HG03558 (cell line): ENCODE results near the gene SYNJ2BP.

ENCODE experiments used
- ATAC-seq: cut with Tn5 transposase; IDR thresholded peaks from one replicate; pipeline ENCODE4 v1.9.1; 2021; ENCODE audit warnings: moderate number of reproducible peaks; ENCODE audit not compliant: unreplicated experiment; ENCODE audit errors: extremely low read depth

SYNJ2BP gene

DNA sequence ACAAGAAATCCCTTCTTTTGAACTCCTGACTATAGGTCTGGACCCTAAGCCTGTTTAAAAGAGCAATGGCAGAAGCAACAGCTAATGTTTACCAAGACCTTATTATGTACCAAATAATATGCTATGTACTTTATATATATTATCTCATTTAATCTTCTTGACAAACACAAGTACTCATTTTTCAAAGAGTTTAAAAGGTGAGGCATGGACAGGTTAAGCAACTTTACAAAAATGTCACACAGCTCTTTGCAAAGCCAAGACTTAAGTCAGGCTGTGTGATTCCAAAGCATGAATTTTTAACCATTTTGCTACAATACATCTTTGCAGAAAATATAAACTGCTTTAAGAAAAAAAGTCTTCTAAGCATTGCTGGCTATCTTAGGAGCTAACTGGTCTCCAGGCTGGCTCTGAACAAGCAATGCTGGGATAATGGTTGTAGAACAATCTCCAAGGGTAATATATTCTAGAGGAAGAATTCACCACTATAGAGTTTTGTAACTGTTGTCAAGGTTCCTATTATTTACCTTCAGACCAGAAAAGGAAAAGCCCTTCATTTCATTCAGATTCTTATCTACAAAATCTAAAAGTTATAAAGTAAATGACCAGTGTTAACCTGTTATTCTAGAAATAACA is 22.1 kb downstream of the SYNJ2BP start:
- ATAC-seq, result no peak

DNA sequence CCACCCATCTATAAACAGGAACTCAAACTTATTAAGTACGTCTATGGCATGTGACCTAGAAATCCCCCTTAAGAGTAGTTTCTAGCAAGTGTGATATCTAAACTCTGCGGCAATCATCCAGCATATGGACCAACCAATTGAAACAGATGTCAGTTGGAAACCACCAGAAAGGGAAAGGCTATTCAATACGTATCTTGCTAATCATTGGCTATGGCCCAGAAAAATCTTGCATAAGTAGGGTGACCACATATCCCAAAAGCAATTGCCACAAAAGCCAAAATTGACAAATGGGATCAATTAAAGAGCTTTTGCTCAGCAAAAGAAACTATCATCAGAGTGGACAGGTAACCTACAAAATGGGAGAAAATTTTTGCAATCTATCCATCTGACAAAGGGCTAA is 24.2 kb downstream of the SYNJ2BP start:
- no peak for ATAC-seq

DNA sequence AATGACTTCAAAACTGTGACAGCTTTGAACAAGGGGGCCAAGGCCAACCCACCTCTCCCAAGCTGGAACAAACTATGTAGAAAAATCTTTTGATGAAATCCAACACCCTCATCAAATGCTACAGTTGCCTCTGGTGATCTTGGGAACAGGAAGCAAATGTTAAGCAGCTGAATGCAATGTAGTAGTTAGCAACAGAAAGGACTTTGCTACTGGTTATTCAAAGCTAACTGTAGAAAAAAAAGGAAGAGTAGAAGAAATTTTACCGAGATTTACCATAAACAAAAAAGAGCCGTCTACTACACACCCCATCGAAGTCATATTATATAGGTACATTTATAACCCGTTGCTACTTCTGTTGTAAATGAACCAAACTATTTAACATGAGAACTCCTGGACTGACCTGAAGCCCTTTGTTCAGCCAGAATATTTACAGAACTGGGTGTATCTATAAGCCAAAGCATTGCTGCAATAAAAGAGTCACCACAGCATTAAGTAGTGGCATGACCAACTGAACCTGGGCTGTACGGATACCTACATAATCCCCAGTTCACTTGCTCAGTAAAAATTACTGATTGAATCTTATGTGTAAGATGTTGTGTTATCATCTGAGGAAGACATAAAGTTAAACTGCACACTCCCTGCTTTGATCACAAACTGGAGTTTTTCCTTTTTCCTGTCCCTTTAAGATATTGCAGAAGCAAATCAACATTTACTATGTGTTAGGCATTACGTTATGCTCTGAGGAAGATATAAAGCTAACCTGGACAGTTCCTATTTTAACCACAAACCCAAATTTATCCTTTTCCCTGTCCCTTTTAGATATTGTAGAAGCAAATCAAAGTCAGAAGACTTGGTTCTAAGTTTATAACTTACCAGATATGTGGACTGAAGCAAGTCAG is 25.1 kb downstream of the SYNJ2BP start:
- no peak for ATAC-seq

DNA sequence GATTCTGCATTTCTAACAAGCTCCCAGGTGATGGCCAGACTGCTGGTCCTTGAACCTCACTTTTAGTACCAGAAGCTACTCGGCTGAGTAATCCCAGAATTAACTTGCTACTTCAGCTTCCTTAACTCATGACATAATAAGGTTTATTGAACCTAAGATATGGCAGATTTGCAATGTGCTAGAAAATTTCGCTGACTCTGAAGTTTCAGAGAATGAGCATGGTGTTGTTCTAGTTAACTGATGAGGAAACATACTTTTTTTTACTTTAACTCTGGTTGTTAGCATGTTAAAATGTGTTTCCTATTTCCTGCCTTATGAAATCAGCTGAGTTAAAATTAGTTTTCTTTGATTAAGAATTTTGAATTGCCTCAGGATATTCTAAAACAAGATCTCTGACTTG is 34.4 kb downstream of the SYNJ2BP start:
- ATAC-seq, result no peak

DNA sequence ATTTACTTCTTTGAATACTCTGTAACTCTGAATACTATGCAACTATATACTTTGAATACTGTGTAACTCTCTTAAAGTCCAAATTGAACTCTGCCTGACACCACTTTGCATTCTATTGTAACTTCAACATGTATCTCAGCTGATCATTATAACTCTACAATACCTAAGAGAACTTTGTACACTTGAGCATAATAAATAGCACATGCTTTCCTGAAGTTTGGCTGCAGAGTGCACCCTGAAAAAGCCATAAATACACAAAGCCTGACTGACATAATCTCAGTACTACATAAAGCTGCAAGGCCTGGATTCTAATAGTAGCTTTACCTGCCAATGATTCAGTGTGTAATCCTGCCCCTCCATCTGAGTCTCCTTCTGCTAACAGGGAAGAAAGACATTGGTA is 36.1 kb downstream of the SYNJ2BP start:
- ATAC-seq, result no peak

DNA sequence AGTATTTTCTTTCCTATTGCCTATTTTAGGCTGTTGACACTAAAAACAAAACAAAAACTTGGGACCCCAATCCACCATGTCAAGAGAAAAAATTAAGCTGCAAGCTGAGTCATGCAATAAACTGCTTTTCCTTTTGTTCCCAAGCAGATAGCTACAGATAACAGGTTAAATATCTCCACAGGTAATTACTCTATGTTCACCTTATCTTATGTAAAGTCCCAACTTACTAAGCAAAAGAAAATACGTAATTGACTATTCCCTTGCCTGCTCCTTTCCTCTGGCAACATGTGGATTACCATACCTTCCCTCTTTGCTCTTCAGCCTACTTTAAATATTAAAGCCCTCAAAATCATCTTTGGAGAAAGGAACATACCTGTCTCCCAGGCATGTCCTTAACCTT is 38.2 kb downstream of the SYNJ2BP start:
- no peak for ATAC-seq
